Heart left ventricle (tissue), 16 donors: ENCODE data around the gene DUSP15. TPM values are rescaled to one million over a fixed set of nuclear protein-coding genes. Genes with fewer than 3 reads are reported as not detected.

Experiments
- ATAC-seq, 4 donors: fragments of 200-7000 bp; cut with Tn5 transposase; one replicate each; pipeline ENCODE4 v1.9.1; 2020 to 2022; ENCODE audit warnings: moderate library complexity in 4 of 4, mild to moderate bottlenecking in 3 of 4, moderate number of reproducible peaks in 1 of 4
- DNase-seq, 5 donors: peaks; one replicate each; pipeline ENCODE4 v3.0.0-alpha.2; 2020
- H3K27ac ChIP-seq, 12 donors: fragments of 200-600 bp; sonication (generic) in 4 of 12; one replicate each; pipeline versions ENCODE4 v1.5.0 to v1.8.0; 2016 to 2022; ENCODE audit warnings: mild to moderate bottlenecking in 2 of 12
- H3K27me3 ChIP-seq, 9 donors: fragments of 200-600 bp; sonication (generic) in 2 of 9; one replicate each; pipeline versions ENCODE4 v1.5.1 to v1.8.0; 2016 to 2022; ENCODE audit warnings: mild to moderate bottlenecking in 3 of 9
- H3K36me3 ChIP-seq, 9 donors: fragments of 200-600 bp; sonication (generic) in 2 of 9; one replicate each; pipeline versions ENCODE4 v1.5.0 to v1.8.0; 2018 to 2022; ENCODE audit warnings: mild to moderate bottlenecking in 2 of 9
- H3K4me1 ChIP-seq, 12 donors: fragments of 200-600 bp; sonication (generic) in 4 of 12; one replicate each; pipeline versions ENCODE4 v1.5.0 to v1.8.0; 2016 to 2022; ENCODE audit warnings: mild to moderate bottlenecking in 3 of 12
- H3K4me3 ChIP-seq, 12 donors: fragments of 200-600 bp; sonication (generic) in 4 of 12; one replicate each; pipeline versions ENCODE4 v1.5.0 to v1.8.0; 2017 to 2022; ENCODE audit warnings: mild to moderate bottlenecking in 9 of 12, moderate library complexity in 4 of 12
- H3K9me3 ChIP-seq, 12 donors: fragments of 200-600 bp; sonication (generic) in 4 of 12; one replicate each; pipeline versions ENCODE4 v1.5.0 to v1.8.0; 2016 to 2022; ENCODE audit warnings: mild to moderate bottlenecking in 1 of 12
- WGBS, 4 donors: extraction: QIAGEN DNeasy Blood & Tissue Kit in 2 of 4; methylation state at CpG; one replicate each; pipeline versions ENCODE4 v1.1.5 to v1.1.7; 2013 to 2018; 5-methylcytosine and 5-hydroxymethylcytosine counted together
- intact Hi-C, 10 donors: fragments of 100-400 bp; cut with DNase I; formaldehyde crosslinking; loops; one replicate each; pipeline versions ENCODE4 v1.11.1 to v1.14.2; 2022
- polyA plus RNA-seq, 2 donors: library from polyadenylated mRNA; stranded (reverse); fragments of 200-250 nt; gene quantifications; one replicate each; pipeline ENCODE4 v1.2.3, GENCODE V29; 2013
- total RNA-seq, 9 donors: library from RNA; depleted of rRNA in 2 of 9; stranded (reverse); fragments of >200 nt in 2 of 9; fragmentation: NEBNext Ultra II Directional in 3 of 9; extraction: Animal tissue kit (Norgen Biotek cat#: 25700) in 3 of 9; gene quantifications; one replicate each; pipeline versions ENCODE4 v1.1.0 to v1.2.4, GENCODE V29; 2016 to 2023
- TF ChIP-seq, protein P1 (sequence below), 12 donors: fragments of 200-600 bp; sonication (generic) in 4 of 12; IDR thresholded peaks; one replicate each; pipeline versions ENCODE4 v1.5.0 to v1.8.0; 2018 to 2022; ENCODE audit warnings: antibody characterized with exemption in 12 of 12, mild to moderate bottlenecking in 5 of 12
- donor health status: ischemic (EF 13 %, LVEDD 7.1; RV severe dilation, severe dysfunction).
- donor health status: healthy with polysubstance abuse.
- donor health status: DM: no; HTN: yes; CAD: no.
- donor health status: DM: no; HTN: no; CAD: no.
- donor health status: ischemic (EF 25% LVEDD 6.9; RV normal size, moderate dysfunction).
- donor health status: ischemic (EF 25% LVEDD 5.7; RV mildly dilated, moderate dysfunction).
- donor health status: healthy.
- donor health status: DM: yes; HTN: yes; CAD: no.
- donor health status: ischemic (EF 35%, LVEDD 5.7; RV mildly dilated, moderate dysfunction).
- donor health status: nonischemic (EF 11% LVEDD 7.7; RV severe dilation, severe dysfunction).
- donor health status: DM: yes; HTN: yes; CAD: no.
- donor health status: PGD.
- donor health status: ischemic (EF 29% LVEDD 5.4; RV normal size, mild dysfunction).
- donor health status: nonischemic (EF 23%, LVEDD 6.1; RV moderate dilation, normal function).

The DUSP15 gene
- total and polyA plus RNA-seq, 11 donors, result 0.68 to 7.4 (median 3.0) TPM

- 81 to 87% (median 83%) methylated on average over 4 of the region's 4 CpGs for WGBS, 4 donors
- H3K4me3 ChIP-seq, result no peak overlapping the region
- intact Hi-C loops, result loop anchor here in 1 of 10 donors (10.0 kb wide), 1 partner anchor 146 kb away; no protein-coding TSS in a partner anchor
Measured at GRCh38 chr20:31811198-31811597, 59.1 kb downstream of the DUSP15 start.

More at GRCh38 chr20:31811198-31811597, 59.1 kb downstream of the DUSP15 start:
- TF ChIP-seq, protein P1, sequence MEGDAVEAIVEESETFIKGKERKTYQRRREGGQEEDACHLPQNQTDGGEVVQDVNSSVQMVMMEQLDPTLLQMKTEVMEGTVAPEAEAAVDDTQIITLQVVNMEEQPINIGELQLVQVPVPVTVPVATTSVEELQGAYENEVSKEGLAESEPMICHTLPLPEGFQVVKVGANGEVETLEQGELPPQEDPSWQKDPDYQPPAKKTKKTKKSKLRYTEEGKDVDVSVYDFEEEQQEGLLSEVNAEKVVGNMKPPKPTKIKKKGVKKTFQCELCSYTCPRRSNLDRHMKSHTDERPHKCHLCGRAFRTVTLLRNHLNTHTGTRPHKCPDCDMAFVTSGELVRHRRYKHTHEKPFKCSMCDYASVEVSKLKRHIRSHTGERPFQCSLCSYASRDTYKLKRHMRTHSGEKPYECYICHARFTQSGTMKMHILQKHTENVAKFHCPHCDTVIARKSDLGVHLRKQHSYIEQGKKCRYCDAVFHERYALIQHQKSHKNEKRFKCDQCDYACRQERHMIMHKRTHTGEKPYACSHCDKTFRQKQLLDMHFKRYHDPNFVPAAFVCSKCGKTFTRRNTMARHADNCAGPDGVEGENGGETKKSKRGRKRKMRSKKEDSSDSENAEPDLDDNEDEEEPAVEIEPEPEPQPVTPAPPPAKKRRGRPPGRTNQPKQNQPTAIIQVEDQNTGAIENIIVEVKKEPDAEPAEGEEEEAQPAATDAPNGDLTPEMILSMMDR (IDR thresholded peaks at IDR 0.05), result no peak
- H3K4me1 ChIP-seq, result peaks cover 0 to 47% (median 30%) of the 10 kb centered on the region in 12 donors
- DNase-seq (no peak), ATAC-seq (no peak)
- H3K9me3 ChIP-seq, result no peaks in the 10 kb centered on the region
- peak overlapping the region in 11 of 12 donors; percentile 57 to 82 (median 71) for H3K27ac ChIP-seq
- H3K36me3 ChIP-seq, result no peaks in the 10 kb centered on the region
- H3K27me3 ChIP-seq, result no peaks in the 10 kb centered on the region

Other genes with a start within 250 kb of the DUSP15 start
- gene COX4I2, start 232.6 kb downstream of the DUSP15 start, total RNA-seq, result 10 to 100 TPM in 5 of 9 donors, 1 to 10 TPM in 4; 5.7 to 29.4 (median 10.6) TPM
- gene COX4I2, start 232.6 kb downstream of the DUSP15 start, polyA plus RNA-seq, result 10 to 100 TPM; 13.6 to 42.8 TPM
- gene BCL2L1, start 147.7 kb downstream of the DUSP15 start, total RNA-seq, result 100 to 1,000 TPM in 1 of 9 donors, 10 to 100 TPM in 8; 32.2 to 176 (median 62.6) TPM
- gene BCL2L1, start 147.7 kb downstream of the DUSP15 start, polyA plus RNA-seq, result 100 to 1,000 TPM in 1 of 2 donors, 10 to 100 TPM in 1; 43.1 to 217 TPM
- 10 to 100 TPM in 1 of 9 donors, 1 to 10 TPM in 3, under 1 TPM in 5; 0.38 to 15.2 (median 0.77) TPM for gene TPX2, start 131.2 kb downstream of the DUSP15 start, total RNA-seq
- gene TPX2, start 131.2 kb downstream of the DUSP15 start, polyA plus RNA-seq, result under 1 TPM; 0.04 to 0.97 TPM
- gene MYLK2, start 51.2 kb downstream of the DUSP15 start, total RNA-seq, result under 1 TPM in 8 of 9 donors, not detected in 1; 0.10 to 0.76 (median 0.17) TPM
- gene MYLK2, start 51.2 kb downstream of the DUSP15 start, polyA plus RNA-seq, result under 1 TPM; 0.15 to 0.23 TPM
- 1 to 10 TPM; 1.9 to 6.0 (median 3.7) TPM for gene FOXS1, start 24.9 kb downstream of the DUSP15 start, total RNA-seq
- 1 to 10 TPM; 2.5 to 4.9 TPM for gene FOXS1, start 24.9 kb downstream of the DUSP15 start, polyA plus RNA-seq
- not detected for gene TTLL9, start 107 bp upstream of the DUSP15 start, total RNA-seq
- gene TTLL9, start 107 bp upstream of the DUSP15 start, polyA plus RNA-seq, result not detected
- 10 to 100 TPM in 1 of 9 donors, 1 to 10 TPM in 8; 5.2 to 10.7 (median 7.3) TPM for gene PDRG1, start 81.5 kb upstream of the DUSP15 start, total RNA-seq
- gene PDRG1, start 81.5 kb upstream of the DUSP15 start, polyA plus RNA-seq, result 10 to 100 TPM in 1 of 2 donors, 1 to 10 TPM in 1; 8.8 to 15.2 TPM
- gene XKR7, start 97.6 kb upstream of the DUSP15 start, total RNA-seq, result not detected
- not detected for gene XKR7, start 97.6 kb upstream of the DUSP15 start, polyA plus RNA-seq
- gene CCM2L, start 139.9 kb upstream of the DUSP15 start, total RNA-seq, result 10 to 100 TPM in 3 of 9 donors, 1 to 10 TPM in 6; 3.4 to 14.8 (median 8.7) TPM
- gene CCM2L, start 139.9 kb upstream of the DUSP15 start, polyA plus RNA-seq, result 10 to 100 TPM; 11.4 to 12.5 TPM
- 10 to 100 TPM in 2 of 9 donors, 1 to 10 TPM in 7; 2.0 to 52.0 (median 4.5) TPM for gene HCK, start 181.7 kb upstream of the DUSP15 start, total RNA-seq
- gene HCK, start 181.7 kb upstream of the DUSP15 start, polyA plus RNA-seq, result 1 to 10 TPM; 1.4 to 3.7 TPM
- 10 to 100 TPM; 25.6 to 37.9 (median 30.0) TPM for gene TM9SF4, start 239.2 kb upstream of the DUSP15 start, total RNA-seq
- 10 to 100 TPM; 15.7 to 23.5 TPM for gene TM9SF4, start 239.2 kb upstream of the DUSP15 start, polyA plus RNA-seq